Measurements from ENCODE around the gene MARCHF5. TPM values are rescaled to one million over a fixed set of nuclear protein-coding genes. Genes with fewer than 3 reads are reported as not detected.

The MARCHF5 gene
- total RNA-seq, 1 experiment from 2014 or later, result 59.1 TPM

GRCh38 chr10:92385831-92386230 lies 94.9 kb downstream of the MARCHF5 start:
- no peak overlapping the region for H3K27ac ChIP-seq (ENCODE audit: low read depth, low read length)
- intact Hi-C loops (cut with micrococcal nuclease), result no loop called here
- ATAC-seq (no peak), DNase-seq (ENCODE audit: low read depth, low spot score) (no peak)
- no peaks in the 10 kb centered on the region for H3K79me2 ChIP-seq (ENCODE audit: insufficient read depth, low read length)
- no peaks in the 10 kb centered on the region for H3K9me3 ChIP-seq (ENCODE audit: control insufficient read depth in 1 of 2, insufficient read depth in 1 of 2, low read depth in 1 of 2, low read length in 2 of 2)
- no peaks in the 10 kb centered on the region for H3K4me1 ChIP-seq (ENCODE audit: control insufficient read depth in 1 of 2, insufficient read depth in 2 of 2, low read length in 2 of 2)
- ChIA-PET POLR2A (no interaction called here), CTCF (no interaction called here), RAD21 (ENCODE audit: low non-redundant PET in 1 of 2, low total read pairs in 2 of 2, uncharacterized antibody in 2 of 2, unreplicated experiment in 2 of 2) (no interaction called here)
- H3K27me3 ChIP-seq (ENCODE audit: insufficient read depth, low read length), result no peaks in the 10 kb centered on the region
- H4K20me1 ChIP-seq (ENCODE audit: insufficient read depth), result no peaks in the 10 kb centered on the region
- TF ChIP-seq CTCF (IDR thresholded peaks at IDR 0.05 in 2 of 3, conservative IDR thresholded peaks at IDR 0.05 in 1 of 3; ENCODE audit: borderline replicate concordance in 1 of 3, insufficient read depth in 1 of 3, low read depth in 2 of 3, low read length in 2 of 3), result no peak
- TF ChIP-seq JUND (IDR thresholded peaks at IDR 0.05), result no peak
- no peak for TF ChIP-seq FOSL1 (IDR thresholded peaks at IDR 0.05; ENCODE audit: low read depth)
- no peak for TF ChIP-seq RAD21 (IDR thresholded peaks at IDR 0.05; ENCODE audit: low read depth)
- no peak for TF ChIP-seq ZFX (IDR thresholded peaks at IDR 0.05)
- no peak for TF ChIP-seq POLR2A (IDR thresholded peaks at IDR 0.05; ENCODE audit: borderline replicate concordance, extremely low read depth, insufficient read depth, insufficient read length)
- no peak for TF ChIP-seq CBX3 (IDR thresholded peaks at IDR 0.05; ENCODE audit: low read depth)
- no peak for TF ChIP-seq CEBPB (IDR thresholded peaks at IDR 0.05; ENCODE audit: low read depth)
- TF ChIP-seq EZH2 (IDR thresholded peaks at IDR 0.05), result no peak
- no peak for TF ChIP-seq YY1 (IDR thresholded peaks at IDR 0.05; ENCODE audit: extremely low read depth, insufficient replicate concordance, low read depth, low read length)
- no peak for TF ChIP-seq TCF7L2 (IDR thresholded peaks at IDR 0.05; ENCODE audit: borderline replicate concordance, extremely low read depth, insufficient read depth, insufficient read length)
- no peak for TF ChIP-seq MAX (IDR thresholded peaks at IDR 0.05)
- TF ChIP-seq EGR1 (IDR thresholded peaks at IDR 0.05; ENCODE audit: low read depth), result no peak
- TF ChIP-seq, protein P1, sequence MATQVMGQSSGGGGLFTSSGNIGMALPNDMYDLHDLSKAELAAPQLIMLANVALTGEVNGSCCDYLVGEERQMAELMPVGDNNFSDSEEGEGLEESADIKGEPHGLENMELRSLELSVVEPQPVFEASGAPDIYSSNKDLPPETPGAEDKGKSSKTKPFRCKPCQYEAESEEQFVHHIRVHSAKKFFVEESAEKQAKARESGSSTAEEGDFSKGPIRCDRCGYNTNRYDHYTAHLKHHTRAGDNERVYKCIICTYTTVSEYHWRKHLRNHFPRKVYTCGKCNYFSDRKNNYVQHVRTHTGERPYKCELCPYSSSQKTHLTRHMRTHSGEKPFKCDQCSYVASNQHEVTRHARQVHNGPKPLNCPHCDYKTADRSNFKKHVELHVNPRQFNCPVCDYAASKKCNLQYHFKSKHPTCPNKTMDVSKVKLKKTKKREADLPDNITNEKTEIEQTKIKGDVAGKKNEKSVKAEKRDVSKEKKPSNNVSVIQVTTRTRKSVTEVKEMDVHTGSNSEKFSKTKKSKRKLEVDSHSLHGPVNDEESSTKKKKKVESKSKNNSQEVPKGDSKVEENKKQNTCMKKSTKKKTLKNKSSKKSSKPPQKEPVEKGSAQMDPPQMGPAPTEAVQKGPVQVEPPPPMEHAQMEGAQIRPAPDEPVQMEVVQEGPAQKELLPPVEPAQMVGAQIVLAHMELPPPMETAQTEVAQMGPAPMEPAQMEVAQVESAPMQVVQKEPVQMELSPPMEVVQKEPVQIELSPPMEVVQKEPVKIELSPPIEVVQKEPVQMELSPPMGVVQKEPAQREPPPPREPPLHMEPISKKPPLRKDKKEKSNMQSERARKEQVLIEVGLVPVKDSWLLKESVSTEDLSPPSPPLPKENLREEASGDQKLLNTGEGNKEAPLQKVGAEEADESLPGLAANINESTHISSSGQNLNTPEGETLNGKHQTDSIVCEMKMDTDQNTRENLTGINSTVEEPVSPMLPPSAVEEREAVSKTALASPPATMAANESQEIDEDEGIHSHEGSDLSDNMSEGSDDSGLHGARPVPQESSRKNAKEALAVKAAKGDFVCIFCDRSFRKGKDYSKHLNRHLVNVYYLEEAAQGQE (IDR thresholded peaks at IDR 0.05; ENCODE audit: low read depth), result no peak
- H3K9ac ChIP-seq (ENCODE audit: low read length), result no peak overlapping the region
- H3K36me3 ChIP-seq (ENCODE audit: control insufficient read depth in 1 of 2, insufficient read depth in 2 of 2, low read length in 2 of 2), result no peaks in the 10 kb centered on the region
- H3K4me3 ChIP-seq (replicated peaks in 1 of 2; ENCODE audit: low read depth in 1 of 2, low read length in 2 of 2), result no peak overlapping the region
- no peak overlapping the region for H2AFZ ChIP-seq (ENCODE audit: low read depth, low read length, poor library complexity, severe bottlenecking)
- BruUV-seq (replicated peaks), result no TSS peak
- H3K9me2 ChIP-seq (ENCODE audit: insufficient read depth), result no peaks in the 10 kb centered on the region
- no peak overlapping the region for H3K4me2 ChIP-seq (ENCODE audit: low read length)
